Endothelial cell of umbilical vein (primary cell): ENCODE measurements around the gene TRIM2. TPM values are rescaled to one million over a fixed set of nuclear protein-coding genes. Genes with fewer than 3 reads are reported as not detected.

ENCODE experiments used
- BruUV-seq: library from RNA; stranded (reverse); fragments of 400-500 nt; replicated peaks from 2 replicates; lab custom pipeline; 2021; lab: Mats Ljungman, UMichigan
- CTCF ChIA-PET: fragments of 300-600, 350-600 bp; sonication (Branson Sonifier 250); formaldehyde crosslinking; loops from one replicate; lab custom pipeline; 2021; ENCODE audit warnings: antibody characterized with exemption, inconsistent platforms; lab: Charles Lee
- POLR2A ChIA-PET: fragments of 300-600, 350-600 bp; sonication (Branson Sonifier 250); formaldehyde crosslinking; loops from one replicate; lab custom pipeline; 2021; ENCODE audit warnings: antibody characterized with exemption, inconsistent platforms; lab: Charles Lee
- DNase-seq: peaks from one replicate; pipeline ENCODE4 v3.0.0-alpha.2; 2011; ENCODE audit warnings: low read depth, low spot score
- FAIRE-seq: peaks from 2 replicates; lab custom pipeline; 2011; peaks lifted over from hg19 to GRCh38; lab: Jason Lieb, UNC
- H2AFZ ChIP-seq: 2 replicates; pipeline ENCODE4 v1.6.0; 2012; ENCODE audit warnings: low read depth, low read length, control low read depth, inconsistent platforms
- H3K27ac ChIP-seq: 2 replicates; pipeline ENCODE4 v1.5.1; 2011; ENCODE audit warnings: low read depth, mild to moderate bottlenecking, control low read depth, low read length, moderate library complexity; ENCODE audit not compliant: insufficient read depth
- H3K27me3 ChIP-seq, 2 experiments: 2 replicates each; pipeline versions ENCODE4 v1.6.0 to v1.6.1; 2011; ENCODE audit warnings: low read length in 2 of 2, mixed read lengths in 1 of 2; ENCODE audit not compliant: control insufficient read depth in 2 of 2, insufficient read depth in 2 of 2
- H3K36me3 ChIP-seq, 2 experiments: 2 replicates in 1 of 2; 3 replicates in 1 of 2; pipeline ENCODE4 v1.5.1; 2011; ENCODE audit warnings: low read length in 2 of 2, mild to moderate bottlenecking in 1 of 2, moderate library complexity in 1 of 2; ENCODE audit not compliant: control insufficient read depth in 2 of 2, insufficient read depth in 2 of 2; ENCODE audit errors: extremely low read depth in 1 of 2
- H3K4me1 ChIP-seq: 3 replicates; pipeline ENCODE4 v1.5.1; 2011; ENCODE audit warnings: mild to moderate bottlenecking, low read length; ENCODE audit not compliant: control insufficient read depth, insufficient read depth; ENCODE audit errors: extremely low read depth
- H3K4me2 ChIP-seq: 2 replicates; pipeline ENCODE4 v1.6.1; 2011; ENCODE audit warnings: low read length, control low read depth, mixed read lengths; ENCODE audit not compliant: insufficient read depth
- H3K4me3 ChIP-seq, 3 experiments: fragments of 200-600 bp in 1 of 3; sonication (generic), shearing (Covaris generic) in 1 of 3; replicated peaks in 1 of 3; 2 replicates each; pipeline ENCODE4 v1.5.1; 2011 to 2016; ENCODE audit warnings: control low read depth in 3 of 3, low read length in 3 of 3, mild to moderate bottlenecking in 2 of 3, inconsistent platforms in 1 of 3, low read depth in 1 of 3, moderate library complexity in 1 of 3; ENCODE audit not compliant: insufficient read depth in 1 of 3
- H3K79me2 ChIP-seq: 2 replicates; pipeline ENCODE4 v1.6.0; 2012; ENCODE audit warnings: low read length, inconsistent platforms; ENCODE audit not compliant: control insufficient read depth, insufficient read depth
- H3K9ac ChIP-seq: replicated peaks from 2 replicates; pipeline ENCODE3; 2011; ENCODE audit warnings: low read length, control low read depth; ENCODE audit not compliant: insufficient read depth; ENCODE audit errors: extremely low read depth
- H3K9me1 ChIP-seq: replicated peaks from 3 replicates; pipeline ENCODE4 v1.6.0; 2011; ENCODE audit warnings: mild to moderate bottlenecking, low read length; ENCODE audit not compliant: control insufficient read depth, insufficient read depth; ENCODE audit errors: extremely low read depth
- H3K9me3 ChIP-seq: replicated peaks from 2 replicates; pipeline ENCODE4 v1.5.1; 2012; ENCODE audit warnings: low read length, inconsistent platforms; ENCODE audit not compliant: control insufficient read depth, insufficient read depth
- H4K20me1 ChIP-seq: replicated peaks from 2 replicates; pipeline ENCODE3; 2011; ENCODE audit warnings: mild to moderate bottlenecking, low read length; ENCODE audit not compliant: control insufficient read depth, insufficient read depth; ENCODE audit errors: extremely low read depth
- EZH2 ChIP-seq: IDR thresholded peaks from 2 replicates; pipeline ENCODE4 v1.6.1; 2012; ENCODE audit warnings: borderline replicate concordance, low read depth, mild to moderate bottlenecking, moderate library complexity, low read length, inconsistent platforms; ENCODE audit not compliant: severe bottlenecking
- FOS ChIP-seq: IDR thresholded peaks from 2 replicates; pipeline ENCODE4 v1.6.1; 2011; ENCODE audit warnings: mild to moderate bottlenecking, low read length, moderate library complexity, borderline replicate concordance; ENCODE audit not compliant: insufficient read depth
- GATA2 ChIP-seq: IDR thresholded peaks from 2 replicates; pipeline ENCODE4 v1.7.0; 2011; ENCODE audit warnings: low read depth, mild to moderate bottlenecking, moderate library complexity, mixed read lengths, low read length; ENCODE audit not compliant: insufficient read length, insufficient read depth
- JUN ChIP-seq: IDR thresholded peaks from 2 replicates; pipeline ENCODE4 v1.6.1; 2011; ENCODE audit warnings: borderline replicate concordance, low read depth; ENCODE audit not compliant: insufficient read length, insufficient read depth
- MYC ChIP-seq: IDR thresholded peaks from one replicate; pipeline ENCODE4 v1.6.1; 2011; ENCODE audit warnings: mild to moderate bottlenecking, low read depth, low read length
- POLR2A ChIP-seq: IDR thresholded peaks from 2 replicates; pipeline ENCODE4 v1.6.1; 2012; ENCODE audit warnings: low read depth, mild to moderate bottlenecking, control low read depth, low read length
- POLR2AphosphoS5 ChIP-seq: IDR thresholded peaks from 2 replicates; pipeline ENCODE4 v1.6.1; 2012; ENCODE audit warnings: low read depth, mild to moderate bottlenecking, control low read depth, low read length, moderate library complexity; ENCODE audit not compliant: insufficient read depth
- dilution Hi-C: fragments of 300-500 bp; cut with MboI; formaldehyde crosslinking; loops from one replicate; pipeline ENCODE4 v1.15.0; 2019; ENCODE audit warnings: low sequenced_read_pairs; ENCODE audit not compliant: extremely low pct_ligation_motif_present
- intact Hi-C: fragments of 100-400 bp; cut with micrococcal nuclease; formaldehyde crosslinking; loops from one replicate; pipeline ENCODE4 v1.10.0; 2022
- polyA plus RNA-seq, 4 experiments: library from polyadenylated mRNA; depleted of rRNA in 3 of 4; stranded (reverse) in 3 of 4; unstranded in 1 of 4; fragments of >200 nt; gene quantifications; 2 replicates each; pipeline versions ENCODE4 v1.2.1 to v1.2.3, GENCODE V29; 2011 to 2012; ENCODE audit warnings: missing spikeins in 1 of 4
- total RNA-seq: library from RNA; stranded (reverse); gene quantifications from 2 replicates; pipeline ENCODE4 v1.2.3, GENCODE V29; 2021
- TF ChIP-seq, protein P1 (sequence below): IDR thresholded peaks from 2 replicates; pipeline ENCODE4 v1.6.1; 2011; ENCODE audit not compliant: insufficient read depth, insufficient read length
- TF ChIP-seq, protein P2 (sequence below), 2 donors: IDR thresholded peaks; 1 replicate in 1 of 2; 2 replicates in 1 of 2; pipeline ENCODE4 v1.5.1; 2011; ENCODE audit warnings: low read length in 2 of 2, mild to moderate bottlenecking in 2 of 2, moderate library complexity in 2 of 2, control low read depth in 1 of 2, inconsistent platforms in 1 of 2, low read depth in 1 of 2; ENCODE audit not compliant: insufficient read depth in 1 of 2; ENCODE audit errors: extremely low read depth in 1 of 2

The TRIM2 gene
- total and polyA plus RNA-seq, 2 donors (not counting 3 experiments of a cell fraction or from before 2014, with no cell fraction given) = 6.8 to 19.7 TPM

DNA sequence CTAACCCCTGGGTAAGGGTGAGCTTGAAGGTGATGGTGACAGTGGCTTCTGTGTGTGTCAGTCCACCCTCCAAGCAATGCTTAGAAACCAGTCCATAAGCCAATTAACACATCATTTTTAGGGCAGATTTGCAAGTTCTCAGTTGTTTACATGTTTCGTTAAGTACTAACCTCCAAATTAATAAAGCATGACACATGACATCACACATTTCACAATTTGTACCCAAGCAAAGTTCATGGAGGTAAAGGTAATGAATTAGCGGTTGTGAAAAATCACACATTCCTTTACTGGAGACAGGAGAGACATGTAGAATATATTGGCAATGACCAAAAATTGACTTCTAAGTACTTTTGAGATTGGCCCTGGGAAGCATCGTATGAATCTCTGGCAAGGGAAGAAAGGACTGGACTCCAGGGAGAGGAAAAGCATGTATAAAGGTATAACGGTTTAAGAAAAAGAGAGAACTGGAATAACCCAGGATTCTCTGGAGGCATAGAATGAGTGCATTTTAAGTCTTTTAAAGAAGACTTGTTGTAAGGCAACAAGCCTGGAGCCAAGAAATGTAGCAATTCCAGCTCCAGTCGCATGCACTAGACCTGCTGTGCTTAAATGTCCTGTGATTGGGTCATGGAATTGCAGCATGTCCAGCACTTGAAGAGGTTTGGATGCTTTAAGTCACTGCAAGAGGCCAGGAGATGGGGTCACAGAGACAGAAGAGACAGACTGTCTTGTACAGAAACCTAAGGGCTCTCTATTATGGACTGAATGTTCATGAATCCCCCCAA lies 34.1 kb downstream of the TRIM2 start:
- intact Hi-C loops (no loop called here), dilution Hi-C loops (no loop called here)
- no TSS peak for BruUV-seq
- no peaks in the 10 kb centered on the region for H4K20me1 ChIP-seq
- no peaks in the 10 kb centered on the region for H3K79me2 ChIP-seq
- no peaks in the 10 kb centered on the region for H3K36me3 ChIP-seq
- no peak for FAIRE-seq
- H3K27ac ChIP-seq = no peak overlapping the region
- ChIA-PET CTCF (no interaction called here), POLR2A (no interaction called here)
- H3K4me2 ChIP-seq = no peak overlapping the region
- H3K9me3 ChIP-seq = no peaks in the 10 kb centered on the region
- H2AFZ ChIP-seq = no peak overlapping the region
- no peak overlapping the region for H3K9ac ChIP-seq
- H3K4me1 ChIP-seq = peaks cover 15% of the 10 kb centered on the region
- DNase-seq = no peak
- TF ChIP-seq POLR2AphosphoS5 = no peak
- no peak for TF ChIP-seq GATA2
- TF ChIP-seq, protein P1, sequence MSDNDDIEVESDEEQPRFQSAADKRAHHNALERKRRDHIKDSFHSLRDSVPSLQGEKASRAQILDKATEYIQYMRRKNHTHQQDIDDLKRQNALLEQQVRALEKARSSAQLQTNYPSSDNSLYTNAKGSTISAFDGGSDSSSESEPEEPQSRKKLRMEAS = no peak
- TF ChIP-seq EZH2 = no peak
- no peak for TF ChIP-seq POLR2A
- TF ChIP-seq FOS = no peak
- TF ChIP-seq MYC = no peak
- TF ChIP-seq JUN = no peak
- TF ChIP-seq, protein P2, sequence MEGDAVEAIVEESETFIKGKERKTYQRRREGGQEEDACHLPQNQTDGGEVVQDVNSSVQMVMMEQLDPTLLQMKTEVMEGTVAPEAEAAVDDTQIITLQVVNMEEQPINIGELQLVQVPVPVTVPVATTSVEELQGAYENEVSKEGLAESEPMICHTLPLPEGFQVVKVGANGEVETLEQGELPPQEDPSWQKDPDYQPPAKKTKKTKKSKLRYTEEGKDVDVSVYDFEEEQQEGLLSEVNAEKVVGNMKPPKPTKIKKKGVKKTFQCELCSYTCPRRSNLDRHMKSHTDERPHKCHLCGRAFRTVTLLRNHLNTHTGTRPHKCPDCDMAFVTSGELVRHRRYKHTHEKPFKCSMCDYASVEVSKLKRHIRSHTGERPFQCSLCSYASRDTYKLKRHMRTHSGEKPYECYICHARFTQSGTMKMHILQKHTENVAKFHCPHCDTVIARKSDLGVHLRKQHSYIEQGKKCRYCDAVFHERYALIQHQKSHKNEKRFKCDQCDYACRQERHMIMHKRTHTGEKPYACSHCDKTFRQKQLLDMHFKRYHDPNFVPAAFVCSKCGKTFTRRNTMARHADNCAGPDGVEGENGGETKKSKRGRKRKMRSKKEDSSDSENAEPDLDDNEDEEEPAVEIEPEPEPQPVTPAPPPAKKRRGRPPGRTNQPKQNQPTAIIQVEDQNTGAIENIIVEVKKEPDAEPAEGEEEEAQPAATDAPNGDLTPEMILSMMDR (IDR thresholded peaks at IDR 0.05; ENCODE audit: extremely low read depth in 1 of 2, insufficient read depth in 1 of 2, low read depth in 1 of 2, low read length in 2 of 2) = no peak
- H3K27me3 ChIP-seq = no peaks in the 10 kb centered on the region
- no peak overlapping the region for H3K4me3 ChIP-seq
- no peaks in the 10 kb centered on the region for H3K9me1 ChIP-seq
